ENCODE measurements around the gene CALHM1.

DNA sequence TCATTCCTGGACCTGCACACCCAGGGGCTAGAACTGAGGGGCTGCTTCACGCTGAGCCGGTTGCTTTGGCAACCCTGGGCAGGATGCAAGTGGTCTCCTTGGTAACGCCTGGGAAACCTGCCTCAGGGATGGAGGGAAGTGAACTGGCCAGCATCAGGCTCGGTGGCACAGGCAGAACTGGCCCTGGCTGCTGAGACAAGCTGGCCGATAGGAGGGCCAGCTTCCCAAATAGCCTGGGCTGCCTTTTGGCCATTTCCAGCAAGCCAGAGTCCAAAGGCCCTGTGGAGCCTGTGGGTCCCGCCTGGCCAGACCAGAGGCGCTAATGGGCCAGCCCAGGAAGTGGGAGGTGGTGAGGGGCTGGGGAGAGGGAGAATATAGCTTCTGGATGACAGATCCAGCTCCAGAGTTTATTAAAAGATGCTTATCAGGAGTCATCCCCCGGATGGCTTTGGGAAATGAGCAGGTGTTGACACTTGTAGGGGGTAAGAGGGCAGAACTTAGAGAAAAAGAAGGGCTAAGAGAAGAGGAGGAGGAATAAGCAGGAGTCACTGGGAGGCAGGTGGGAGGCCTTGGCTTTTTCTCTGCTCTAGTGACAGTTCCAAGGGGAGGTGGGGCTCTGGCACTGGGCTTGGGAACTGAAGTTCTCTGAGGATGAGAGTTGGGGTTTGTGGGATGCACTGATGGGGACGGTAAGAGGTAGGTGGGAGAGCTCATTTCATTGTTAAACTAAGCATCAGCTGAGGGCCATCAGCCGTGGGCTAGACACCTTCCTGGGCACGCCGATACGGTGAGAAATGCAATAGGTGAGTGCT is 44.4 kb upstream of the CALHM1 start:
- TF ChIP-seq CTCF (conservative IDR thresholded peaks at IDR 0.05; ENCODE audit: low read length) (no peak), EZH2phosphoT487 (IDR thresholded peaks at IDR 0.05; ENCODE audit: borderline replicate concordance) (no peak)
